Bladder microvascular endothelial cell (primary cell): ENCODE results near the gene ZMAT3. TPM values are rescaled to one million over a fixed set of nuclear protein-coding genes. Genes with fewer than 3 reads are reported as not detected.

Experiments
- total RNA-seq: library from RNA; depleted of rRNA; stranded (reverse); fragments of >200 nt; gene quantifications from 2 replicates; pipeline ENCODE4 v1.2.3, GENCODE V29; 2014

The ZMAT3 gene
- total RNA-seq = 13.1 and 54.2 TPM in 2 replicates

GRCh38 chr3:179071323-179072099, at the start of gene ZMAT3:
Gene ZMAT3, minus strand, starts transcription at chr3:179071809. Its CDS starts 4,057 bp downstream, at chr3:179067752.

Other genes starting within 250 kb of the ZMAT3 start
- 23.5 and 44.4 TPM in 2 replicates for gene PIK3CA, start 76.5 kb upstream of the ZMAT3 start, total RNA-seq
- gene KCNMB3, start 179.3 kb upstream of the ZMAT3 start, total RNA-seq = 2.1 and 4.6 TPM in 2 replicates